EH (cell line): ENCODE measurements around the gene INF2.

Source experiments
- DNase-seq: peaks from one replicate; pipeline ENCODE4 v3.0.0-alpha.2; 2015; ENCODE audit warnings: low read depth

Gene INF2

GRCh38 chr14:104689881-104690711, 678 bp downstream of the INF2 start:
- peak; percentile 43 for DNase-seq

- no peak for DNase-seq
Observed at GRCh38 chr14:104690861-104691455, 1.5 kb downstream of the INF2 start.

- DNase-seq: no peak
Observed at GRCh38 chr14:104691546-104692260, 2.3 kb downstream of the INF2 start.

- DNase-seq: no peak
Observed at GRCh38 chr14:104692261-104692938, 3.0 kb downstream of the INF2 start.

GRCh38 chr14:104692939-104693315, 3.5 kb downstream of the INF2 start:
- DNase-seq: no peak

- no peak for DNase-seq
Observed at GRCh38 chr14:104693482-104694431, 4.3 kb downstream of the INF2 start.

GRCh38 chr14:104694475-104694950, 5.1 kb downstream of the INF2 start:
- DNase-seq: no peak

GRCh38 chr14:104694991-104695659, 5.7 kb downstream of the INF2 start:
- DNase-seq: no peak

GRCh38 chr14:104695660-104696000, 6.2 kb downstream of the INF2 start:
- DNase-seq: no peak

GRCh38 chr14:104696671-104697316, 7.4 kb downstream of the INF2 start:
- no peak for DNase-seq

- DNase-seq: no peak
Observed at GRCh38 chr14:104697317-104697703, 7.9 kb downstream of the INF2 start.

- DNase-seq: peak; percentile 72
Observed at GRCh38 chr14:104697892-104698583, 8.6 kb downstream of the INF2 start.

- DNase-seq: no peak
Observed at GRCh38 chr14:104698688-104699425, 9.4 kb downstream of the INF2 start.

- DNase-seq: no peak
Observed at GRCh38 chr14:104699426-104699748, 10.0 kb downstream of the INF2 start.

- no peak for DNase-seq
Observed at GRCh38 chr14:104700225-104700651, 10.8 kb downstream of the INF2 start.

GRCh38 chr14:104700747-104701217, 11.4 kb downstream of the INF2 start:
- DNase-seq: no peak

- DNase-seq: no peak
Observed at GRCh38 chr14:104701383-104702076, 12.1 kb downstream of the INF2 start.

GRCh38 chr14:104702106-104702505, 12.7 kb downstream of the INF2 start:
- DNase-seq: no peak
